ENCODE results near the gene DCBLD1.

The DCBLD1 gene

DNA sequence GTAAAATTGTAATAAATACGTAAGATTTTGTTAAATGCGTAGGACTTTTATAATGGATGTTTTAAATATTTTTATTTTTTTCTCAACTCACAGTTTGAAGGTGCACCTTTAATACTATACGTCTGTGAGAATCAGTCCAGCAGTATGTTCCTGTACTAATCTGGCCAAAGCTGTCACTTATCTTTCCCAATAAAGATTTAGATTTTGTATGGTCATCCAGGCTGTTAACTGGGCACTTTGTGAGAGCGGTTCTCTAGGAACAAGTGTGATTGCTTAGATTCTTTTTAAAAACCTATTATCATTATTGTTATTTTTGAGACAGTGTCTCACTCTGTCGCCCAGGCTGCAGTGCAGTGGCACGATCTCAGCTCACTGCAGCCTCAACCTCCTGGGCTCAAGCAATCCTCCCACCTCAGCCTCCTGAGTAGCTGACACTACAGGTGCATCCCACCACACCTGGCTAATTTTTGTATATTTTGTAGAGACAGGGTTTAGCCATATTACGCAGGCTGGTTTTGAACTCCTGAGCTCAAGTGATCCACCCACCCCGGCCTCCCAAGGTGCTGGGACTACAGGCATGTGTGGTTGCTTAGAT lies 1.7 kb downstream of the DCBLD1 start:
- 0 out of 2 replicates have a peak, but pooled peaks cover 4% of the 10 kb centered on the region for H3K9me3 ChIP-seq (ENCODE audit: control insufficient read depth, insufficient read depth, low read length)
- H4K20me1 ChIP-seq (ENCODE audit: control insufficient read depth, insufficient read depth, low read depth, low read length) = no peaks in the 10 kb centered on the region
- H3K4me3 ChIP-seq (ENCODE audit: low read length) = no peak overlapping the region
- H3K27me3 ChIP-seq (ENCODE audit: control insufficient read depth, low read length) = peaks cover 41% of the 10 kb centered on the region
- H3K27ac ChIP-seq (ENCODE audit: low read depth, low read length) = no peak overlapping the region
- H3K4me2 ChIP-seq (ENCODE audit: low read length) = no peak overlapping the region
- no peaks in the 10 kb centered on the region for H3K9me2 ChIP-seq (replicated peaks; ENCODE audit: control insufficient read depth, low read length)
- H3K4me1 ChIP-seq (ENCODE audit: control insufficient read depth, low read length) = no peaks in the 10 kb centered on the region
- no peaks in the 10 kb centered on the region for H3K36me3 ChIP-seq (ENCODE audit: control insufficient read depth, low read length)
- H3F3A ChIP-seq (ENCODE audit: control insufficient read depth, insufficient read depth) = no peaks in the 10 kb centered on the region
- TF ChIP-seq, protein P1, sequence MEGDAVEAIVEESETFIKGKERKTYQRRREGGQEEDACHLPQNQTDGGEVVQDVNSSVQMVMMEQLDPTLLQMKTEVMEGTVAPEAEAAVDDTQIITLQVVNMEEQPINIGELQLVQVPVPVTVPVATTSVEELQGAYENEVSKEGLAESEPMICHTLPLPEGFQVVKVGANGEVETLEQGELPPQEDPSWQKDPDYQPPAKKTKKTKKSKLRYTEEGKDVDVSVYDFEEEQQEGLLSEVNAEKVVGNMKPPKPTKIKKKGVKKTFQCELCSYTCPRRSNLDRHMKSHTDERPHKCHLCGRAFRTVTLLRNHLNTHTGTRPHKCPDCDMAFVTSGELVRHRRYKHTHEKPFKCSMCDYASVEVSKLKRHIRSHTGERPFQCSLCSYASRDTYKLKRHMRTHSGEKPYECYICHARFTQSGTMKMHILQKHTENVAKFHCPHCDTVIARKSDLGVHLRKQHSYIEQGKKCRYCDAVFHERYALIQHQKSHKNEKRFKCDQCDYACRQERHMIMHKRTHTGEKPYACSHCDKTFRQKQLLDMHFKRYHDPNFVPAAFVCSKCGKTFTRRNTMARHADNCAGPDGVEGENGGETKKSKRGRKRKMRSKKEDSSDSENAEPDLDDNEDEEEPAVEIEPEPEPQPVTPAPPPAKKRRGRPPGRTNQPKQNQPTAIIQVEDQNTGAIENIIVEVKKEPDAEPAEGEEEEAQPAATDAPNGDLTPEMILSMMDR (IDR thresholded peaks at IDR 0.05; ENCODE audit: low read depth, low read length, poor library complexity, severe bottlenecking) = no peak
- TF ChIP-seq EZH2phosphoT487 (IDR thresholded peaks at IDR 0.05; ENCODE audit: borderline replicate concordance, low read length) = no peak
- H3K79me2 ChIP-seq (ENCODE audit: control insufficient read depth, low read length) = no peaks in the 10 kb centered on the region

DNA sequence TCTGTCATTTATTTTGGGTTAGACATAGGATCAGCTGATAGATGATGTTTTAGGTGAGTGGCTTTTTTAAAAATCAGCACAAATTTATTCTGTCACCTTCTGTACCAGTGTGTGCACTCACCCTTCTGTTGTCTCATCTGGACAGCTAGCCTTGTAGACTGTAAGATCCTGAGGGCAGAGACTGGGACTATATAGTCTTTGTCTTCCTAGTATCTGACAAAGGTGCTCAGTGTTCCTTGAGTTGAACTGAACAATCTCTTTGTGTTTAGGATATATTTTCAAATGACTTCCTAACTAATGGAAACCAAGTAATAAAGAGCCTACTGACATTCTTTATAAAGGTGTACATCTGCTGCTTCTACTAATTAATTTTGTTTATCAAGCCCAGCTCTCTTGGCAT lies 3.0 kb downstream of the DCBLD1 start:
- peaks cover 41% of the 10 kb centered on the region for H3K27me3 ChIP-seq (ENCODE audit: control insufficient read depth, low read length)
- H3K4me1 ChIP-seq (ENCODE audit: control insufficient read depth, low read length) = no peaks in the 10 kb centered on the region
- TF ChIP-seq, protein P1 (IDR thresholded peaks at IDR 0.05; ENCODE audit: low read depth, low read length, poor library complexity, severe bottlenecking) = no peak
- TF ChIP-seq EZH2phosphoT487 (IDR thresholded peaks at IDR 0.05; ENCODE audit: borderline replicate concordance, low read length) = no peak
- H3K36me3 ChIP-seq (ENCODE audit: control insufficient read depth, low read length) = no peaks in the 10 kb centered on the region
- no peak overlapping the region for H3K4me3 ChIP-seq (ENCODE audit: low read length)
- no peaks in the 10 kb centered on the region for H4K20me1 ChIP-seq (ENCODE audit: control insufficient read depth, insufficient read depth, low read depth, low read length)
- no peaks in the 10 kb centered on the region for H3K9me2 ChIP-seq (replicated peaks; ENCODE audit: control insufficient read depth, low read length)
- no peaks in the 10 kb centered on the region for H3F3A ChIP-seq (ENCODE audit: control insufficient read depth, insufficient read depth)
- no peaks in the 10 kb centered on the region for H3K79me2 ChIP-seq (ENCODE audit: control insufficient read depth, low read length)
- H3K9me3 ChIP-seq (ENCODE audit: control insufficient read depth, insufficient read depth, low read length) = 0 out of 2 replicates have a peak, but pooled peaks cover 4% of the 10 kb centered on the region
- H3K27ac ChIP-seq (ENCODE audit: low read depth, low read length) = no peak overlapping the region
- H3K4me2 ChIP-seq (ENCODE audit: low read length) = no peak overlapping the region

DNA sequence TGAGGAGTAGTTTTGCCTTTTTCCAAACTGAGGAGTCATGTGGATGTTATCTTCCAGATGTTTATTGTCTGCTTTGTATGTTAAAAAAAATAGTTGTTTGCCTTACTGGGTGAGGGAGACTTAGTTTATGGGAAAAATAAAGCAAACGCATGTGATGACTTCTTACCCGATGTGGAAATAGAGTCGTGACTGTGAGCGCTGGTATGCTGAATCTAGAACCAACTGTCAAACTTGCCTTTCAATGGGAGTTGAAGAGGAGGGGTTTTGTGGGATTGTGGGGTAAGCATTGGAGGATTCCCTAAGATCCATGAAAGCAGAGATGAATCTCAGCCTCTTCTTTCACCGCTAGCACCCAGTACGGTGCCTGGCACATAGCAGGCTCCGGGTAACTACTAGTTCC lies 5.3 kb downstream of the DCBLD1 start:
- Histone ChIP-seq H4K20me1 (ENCODE audit: control insufficient read depth, insufficient read depth, low read depth, low read length) (no peaks in the 10 kb centered on the region), H3F3A (ENCODE audit: control insufficient read depth, insufficient read depth) (no peaks in the 10 kb centered on the region), H3K9me2 (replicated peaks; ENCODE audit: control insufficient read depth, low read length) (no peaks in the 10 kb centered on the region), H3K4me3 (ENCODE audit: low read length) (no peak overlapping the region), H3K9me3 (ENCODE audit: control insufficient read depth, insufficient read depth, low read length) (0 out of 2 replicates have a peak, but pooled peaks cover 4% of the 10 kb centered on the region), H3K4me1 (ENCODE audit: control insufficient read depth, low read length) (no peaks in the 10 kb centered on the region), H3K79me2 (ENCODE audit: control insufficient read depth, low read length) (no peaks in the 10 kb centered on the region), H3K4me2 (ENCODE audit: low read length) (no peak overlapping the region), H3K27me3 (ENCODE audit: control insufficient read depth, low read length) (peaks cover 28% of the 10 kb centered on the region), H3K27ac (ENCODE audit: low read depth, low read length) (no peak overlapping the region), H3K36me3 (ENCODE audit: control insufficient read depth, low read length) (no peaks in the 10 kb centered on the region)
- TF ChIP-seq, protein P1 (IDR thresholded peaks at IDR 0.05; ENCODE audit: low read depth, low read length, poor library complexity, severe bottlenecking) = no peak
- no peak for TF ChIP-seq EZH2phosphoT487 (IDR thresholded peaks at IDR 0.05; ENCODE audit: borderline replicate concordance, low read length)
